HG03103 (cell line): Measurements from ENCODE around the gene TJP1.

ENCODE experiments used
- ATAC-seq: cut with Tn5 transposase; IDR thresholded peaks from one replicate; pipeline ENCODE4 v1.9.1; 2021; ENCODE audit warnings: low read depth; ENCODE audit not compliant: unreplicated experiment

TJP1 gene

GRCh38 chr15:29822100-29822683, at the start of gene TJP1:
TJP1 (minus strand) TSS chr15:29822468; CDS start chr15:29822028, 440 bp downstream.
- ATAC-seq, result no peak

GRCh38 chr15:29871401-29871800, 49.1 kb upstream of the TJP1 start:
- no peak for ATAC-seq

- ATAC-seq, result no peak
Measured at GRCh38 chr15:29870495-29871151, 48.4 kb upstream of the TJP1 start.

GRCh38 chr15:29867241-29868000, 45.2 kb upstream of the TJP1 start:
- no peak for ATAC-seq

- no peak for ATAC-seq
Measured at GRCh38 chr15:29866337-29866736, 44.1 kb upstream of the TJP1 start.

GRCh38 chr15:29864501-29864900, 42.2 kb upstream of the TJP1 start:
- ATAC-seq, result no peak

- ATAC-seq, result no peak
Measured at GRCh38 chr15:29863438-29863837, 41.2 kb upstream of the TJP1 start.

GRCh38 chr15:29862271-29862670, 40.0 kb upstream of the TJP1 start:
- no peak for ATAC-seq

GRCh38 chr15:29860872-29861271, 38.6 kb upstream of the TJP1 start:
- ATAC-seq, result no peak

GRCh38 chr15:29859973-29860715, 37.9 kb upstream of the TJP1 start:
- ATAC-seq, result no peak

GRCh38 chr15:29859293-29859692, 37.0 kb upstream of the TJP1 start:
- ATAC-seq, result no peak

GRCh38 chr15:29857221-29857789, 35.0 kb upstream of the TJP1 start:
- no peak for ATAC-seq

- ATAC-seq, result no peak
Measured at GRCh38 chr15:29854413-29854812, 32.1 kb upstream of the TJP1 start.

- no peak for ATAC-seq
Measured at GRCh38 chr15:29853211-29853987, 31.1 kb upstream of the TJP1 start.

GRCh38 chr15:29852201-29852600, 29.9 kb upstream of the TJP1 start:
- ATAC-seq, result no peak

- no peak for ATAC-seq
Measured at GRCh38 chr15:29849716-29850115, 27.4 kb upstream of the TJP1 start.

- ATAC-seq, result no peak
Measured at GRCh38 chr15:29849218-29849617, 26.9 kb upstream of the TJP1 start.

GRCh38 chr15:29844290-29844903, 22.1 kb upstream of the TJP1 start:
- no peak for ATAC-seq

GRCh38 chr15:29842290-29842689, 20.0 kb upstream of the TJP1 start:
- no peak for ATAC-seq

- ATAC-seq, result no peak
Measured at GRCh38 chr15:29840926-29841325, 18.7 kb upstream of the TJP1 start.
